Mesodermal cell (in vitro differentiated cells): Measurements from ENCODE around the gene DCST1.

Experiments used
- H3K27ac ChIP-seq: 2 replicates; pipeline ENCODE4 v1.7.0; 2013; ENCODE audit warnings: mild to moderate bottlenecking, low read depth, low read length, moderate library complexity; ENCODE audit not compliant: severe bottlenecking
- H3K36me3 ChIP-seq: 2 replicates; pipeline ENCODE4 v1.7.1; 2013; ENCODE audit warnings: mild to moderate bottlenecking, low read length, moderate library complexity; ENCODE audit not compliant: control insufficient read depth, insufficient read depth
- H3K4me1 ChIP-seq: one replicate; pipeline ENCODE4 v1.7.1; 2013; ENCODE audit warnings: mild to moderate bottlenecking, low read length; ENCODE audit not compliant: insufficient read depth, control insufficient read depth, poor library complexity, severe bottlenecking
- H3K4me3 ChIP-seq: 2 replicates; pipeline ENCODE4 v1.7.0; 2013; ENCODE audit warnings: low read length, control low read depth, mild to moderate bottlenecking; ENCODE audit not compliant: insufficient read depth, poor library complexity, severe bottlenecking; ENCODE audit errors: extremely low read depth
- H3K9me3 ChIP-seq: 2 replicates; pipeline ENCODE4 v1.7.1; 2013; ENCODE audit warnings: mild to moderate bottlenecking, low read length, moderate library complexity; ENCODE audit not compliant: control insufficient read depth
- WGBS, 2 experiments: methylation state at CpG; one replicate each; pipeline ENCODE4 v1.1.5; 2013; ENCODE audit warnings: missing lambda C conversion rate in 2 of 2; ENCODE audit not compliant: insufficient coverage in 2 of 2; 5-methylcytosine and 5-hydroxymethylcytosine counted together

The DCST1 gene

DNA sequence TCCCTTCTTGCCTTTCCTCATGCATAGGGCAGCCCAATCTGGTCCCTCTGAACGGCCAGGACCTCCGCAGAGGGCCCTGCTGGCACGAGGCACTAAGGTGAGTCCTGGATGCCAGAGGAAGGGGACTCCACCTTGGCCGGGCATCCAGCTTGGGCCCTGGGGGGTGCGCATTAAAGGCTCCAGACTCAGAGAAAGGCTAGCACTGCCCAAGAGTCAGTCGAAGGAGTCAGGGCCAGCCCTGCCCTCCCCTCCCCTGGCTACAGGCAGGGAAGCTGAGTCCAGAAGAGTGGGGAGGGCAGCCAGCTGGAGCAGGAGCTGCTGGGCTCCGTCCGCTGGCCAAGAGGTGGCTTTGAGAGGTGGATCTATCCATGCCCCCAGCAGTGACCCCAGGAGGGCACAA is 27.1 kb downstream of the DCST1 start:
- no peaks in the 10 kb centered on the region for H3K9me3 ChIP-seq
- H3K36me3 ChIP-seq: peaks cover 29% of the 10 kb centered on the region
- peaks cover 10% of the 10 kb centered on the region for H3K4me1 ChIP-seq
- H3K4me3 ChIP-seq: no peak overlapping the region
- 90 to 95% methylated on average over 6 to 7 of the region's 8 CpGs for WGBS, 2 experiments
- no peak overlapping the region for H3K27ac ChIP-seq

DNA sequence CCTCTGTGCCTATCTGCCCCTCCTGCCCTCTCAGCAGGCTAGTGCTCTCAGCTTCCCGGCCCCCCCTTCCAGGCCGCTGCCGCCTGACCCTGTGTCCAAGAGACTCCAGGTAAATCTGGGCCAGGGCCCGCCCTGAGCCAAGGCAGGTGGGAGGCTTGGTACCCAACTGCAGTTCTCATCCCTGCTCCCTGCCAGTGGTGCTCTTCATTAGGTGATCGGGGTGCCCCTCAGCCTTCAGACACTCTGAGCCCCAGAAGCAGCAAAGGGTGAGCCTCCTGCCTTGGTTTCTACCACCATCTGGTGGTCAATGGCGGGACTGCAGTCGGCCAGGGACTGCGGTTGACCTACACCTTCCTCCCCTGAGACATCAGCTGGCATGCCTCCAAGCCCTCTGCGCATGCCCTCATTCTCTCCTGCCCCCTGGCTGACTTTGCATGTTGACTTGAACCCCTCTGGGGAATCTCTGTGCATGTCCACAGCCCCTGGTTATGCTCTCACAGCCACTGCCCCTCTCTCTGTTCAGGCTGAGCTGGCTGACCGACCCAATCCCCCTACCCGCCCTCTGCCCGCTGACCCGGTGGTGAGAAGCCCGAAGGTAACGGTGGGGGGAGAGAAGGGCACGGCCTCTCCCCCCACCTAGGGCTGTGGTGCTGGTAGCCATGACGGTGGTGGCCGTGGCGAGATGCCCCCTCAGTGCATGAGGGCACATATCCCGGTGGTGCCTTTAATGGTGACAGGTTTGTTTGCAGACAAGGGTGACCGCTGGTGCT is 27.9 kb downstream of the DCST1 start:
- H3K9me3 ChIP-seq: no peaks in the 10 kb centered on the region
- 16 to 37% methylated on average over 12 of the region's 21 CpGs for WGBS, 2 experiments
- H3K36me3 ChIP-seq: peaks cover 28% of the 10 kb centered on the region
- H3K4me1 ChIP-seq: peaks cover 14% of the 10 kb centered on the region
- no peak overlapping the region for H3K27ac ChIP-seq
- no peak overlapping the region for H3K4me3 ChIP-seq

DNA sequence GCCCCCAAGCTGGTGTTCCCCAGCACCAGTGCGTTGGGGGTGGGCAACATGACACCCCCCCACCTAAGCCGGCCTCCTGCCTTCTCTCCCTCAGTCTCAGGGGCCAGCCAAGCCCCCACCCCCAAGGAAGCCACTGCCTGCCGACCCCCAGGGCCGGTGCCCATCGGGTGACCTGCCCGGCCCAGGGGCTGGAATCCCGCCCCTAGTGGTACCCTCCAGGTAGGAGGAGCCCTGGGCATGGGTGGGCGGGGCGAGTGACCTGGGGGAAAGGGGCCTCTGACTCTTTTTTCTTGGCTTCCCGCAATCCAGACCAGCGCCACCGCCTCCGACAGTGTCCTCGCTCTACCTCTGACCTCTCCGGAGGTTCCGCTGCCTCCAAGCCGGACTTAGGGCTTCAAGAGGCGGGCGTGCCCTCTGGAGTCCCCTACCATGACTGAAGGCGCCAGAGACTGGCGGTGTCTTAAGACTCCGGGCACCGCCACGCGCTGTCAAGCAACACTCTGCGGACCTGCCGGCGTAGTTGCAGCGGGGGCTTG is 28.6 kb downstream of the DCST1 start:
- H3K9me3 ChIP-seq: no peaks in the 10 kb centered on the region
- WGBS, 2 experiments: 4 to 6% methylated on average over 21 to 24 of the region's 29 CpGs
- H3K4me1 ChIP-seq: peaks cover 14% of the 10 kb centered on the region
- no peak overlapping the region for H3K27ac ChIP-seq
- H3K36me3 ChIP-seq: peaks cover 32% of the 10 kb centered on the region
- H3K4me3 ChIP-seq: no peak overlapping the region

DNA sequence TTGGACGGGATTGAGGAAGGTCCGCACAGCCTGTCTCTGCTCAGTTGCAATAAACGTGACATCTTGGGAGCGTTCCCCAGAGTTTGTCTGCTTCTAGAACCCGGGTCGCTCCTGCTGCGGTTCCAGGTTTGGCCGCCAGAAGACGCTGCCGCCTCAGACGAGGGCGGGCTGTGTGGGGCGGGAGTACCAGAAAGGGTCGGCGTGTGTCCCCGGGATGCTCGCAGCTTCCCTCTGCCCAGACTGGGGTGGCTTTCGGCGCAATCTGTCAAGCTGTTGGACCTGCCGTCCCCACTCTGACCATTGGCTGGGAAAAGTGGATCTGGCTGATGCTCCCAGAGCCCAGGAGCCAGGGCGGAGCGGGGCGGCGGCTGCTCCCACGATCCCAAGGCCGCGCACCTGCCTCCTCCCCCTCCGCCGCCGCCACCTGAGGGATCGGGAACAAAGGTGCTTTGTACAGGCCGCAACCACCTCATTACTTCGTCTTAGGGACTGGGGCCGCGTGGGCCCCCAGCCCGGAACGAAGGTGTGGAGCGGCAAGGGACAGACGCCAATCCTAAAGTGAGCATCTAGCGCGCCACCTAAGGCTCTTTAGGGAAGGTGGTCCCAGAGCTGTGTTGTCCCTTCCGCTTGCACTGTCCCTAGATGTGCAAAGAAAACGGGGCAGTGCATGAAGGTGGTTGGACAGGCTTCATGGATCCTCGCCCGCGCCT is 29.2 kb downstream of the DCST1 start:
- H3K27ac ChIP-seq: no peak overlapping the region
- 3% methylated on average over 42 to 45 of the region's 46 CpGs for WGBS, 2 experiments
- H3K4me1 ChIP-seq: peaks cover 14% of the 10 kb centered on the region
- peak overlapping the region; percentile 95 for H3K4me3 ChIP-seq
- no peaks in the 10 kb centered on the region for H3K9me3 ChIP-seq
- peaks cover 31% of the 10 kb centered on the region for H3K36me3 ChIP-seq

DNA sequence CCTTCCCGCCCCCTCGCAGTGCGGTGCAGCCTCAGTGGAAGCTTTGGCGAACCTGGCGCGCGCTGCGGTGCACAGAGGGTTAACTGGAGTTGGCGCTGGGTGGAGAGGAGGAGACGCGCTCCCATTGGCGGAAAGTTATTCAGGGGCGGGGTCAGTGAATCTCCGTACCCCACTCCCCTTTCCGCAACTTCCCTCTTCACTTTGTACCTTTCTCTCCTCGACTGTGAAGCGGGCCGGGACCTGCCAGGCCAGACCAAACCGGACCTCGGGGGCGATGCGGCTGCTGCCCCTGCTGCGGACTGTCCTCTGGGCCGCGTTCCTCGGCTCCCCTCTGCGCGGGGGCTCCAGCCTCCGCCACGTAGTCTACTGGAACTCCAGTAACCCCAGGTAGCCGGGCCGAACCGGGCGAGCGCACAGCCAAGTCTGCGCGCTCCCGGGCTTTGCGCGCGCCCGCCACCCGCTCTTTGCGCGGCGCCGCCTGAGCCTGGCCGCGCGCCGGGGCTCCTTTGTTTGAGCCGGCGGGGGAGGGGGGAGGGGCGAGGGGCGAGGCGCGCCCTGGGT is 30.0 kb downstream of the DCST1 start, which contains the start of gene EFNA4:
TSS of gene EFNA4 (plus strand) at position 191 of the 561 bp plus-strand sequence. CDS start at position 275, 84 bp downstream.
- Histone ChIP-seq H3K4me3 (peak within 1 kb of the TSS; percentile 95), H3K27ac (peak within 1 kb of the TSS; percentile 95)
- WGBS, 2 experiments: 0% methylated on average over 16 to 20 of the region's 57 CpGs

DNA sequence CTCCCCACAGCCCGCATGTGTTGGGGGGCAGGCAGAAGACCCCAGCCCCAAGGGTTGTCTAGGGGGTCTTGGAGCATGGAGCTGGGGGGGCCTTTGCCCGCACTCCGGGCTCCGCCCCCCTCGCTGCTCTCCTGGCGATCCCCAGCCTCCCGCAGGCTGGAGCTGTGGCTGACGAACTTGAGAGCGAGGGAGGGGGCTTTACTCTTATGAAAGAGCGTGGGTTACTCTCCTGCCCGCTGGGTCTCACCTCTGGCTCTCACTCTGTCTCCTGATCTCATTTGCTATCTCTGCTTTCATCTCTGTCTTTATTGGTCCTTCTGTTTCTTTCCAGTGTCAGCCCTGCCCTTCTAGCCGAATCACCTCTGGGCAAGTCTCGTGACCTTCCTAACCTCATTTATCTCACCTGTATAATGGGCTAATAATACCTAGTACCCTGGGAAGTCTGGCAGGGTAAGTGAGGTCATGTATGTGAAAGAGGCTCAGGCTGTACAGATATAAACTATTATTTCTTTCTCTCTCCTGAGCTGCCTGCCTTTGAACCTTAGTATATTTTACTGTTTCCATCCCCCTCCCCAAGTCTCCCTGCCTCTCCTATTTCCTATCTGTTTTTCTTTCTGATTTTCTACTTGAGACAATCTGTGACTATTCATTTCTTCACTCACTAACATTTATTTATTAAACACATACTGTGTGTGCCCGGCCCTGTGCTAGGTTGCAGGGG is 30.6 kb downstream of the DCST1 start:
- peak overlapping the region; percentile 95 for H3K4me3 ChIP-seq
- peaks cover 32% of the 10 kb centered on the region for H3K36me3 ChIP-seq
- H3K4me1 ChIP-seq: peaks cover 25% of the 10 kb centered on the region
- H3K27ac ChIP-seq: peak overlapping the region; percentile 95
- 0 to 1% methylated on average over 8 to 11 of the region's 14 CpGs for WGBS, 2 experiments
- no peaks in the 10 kb centered on the region for H3K9me3 ChIP-seq

More for the DNA sequence above, 30.0 kb downstream of the DCST1 start, which contains the start of gene EFNA4:
- Histone ChIP-seq H3K4me1 (peaks cover 18% of the 10 kb centered on the region), H3K9me3 (no peaks in the 10 kb centered on the region), H3K36me3 (peaks cover 31% of the 10 kb centered on the region)

DNA sequence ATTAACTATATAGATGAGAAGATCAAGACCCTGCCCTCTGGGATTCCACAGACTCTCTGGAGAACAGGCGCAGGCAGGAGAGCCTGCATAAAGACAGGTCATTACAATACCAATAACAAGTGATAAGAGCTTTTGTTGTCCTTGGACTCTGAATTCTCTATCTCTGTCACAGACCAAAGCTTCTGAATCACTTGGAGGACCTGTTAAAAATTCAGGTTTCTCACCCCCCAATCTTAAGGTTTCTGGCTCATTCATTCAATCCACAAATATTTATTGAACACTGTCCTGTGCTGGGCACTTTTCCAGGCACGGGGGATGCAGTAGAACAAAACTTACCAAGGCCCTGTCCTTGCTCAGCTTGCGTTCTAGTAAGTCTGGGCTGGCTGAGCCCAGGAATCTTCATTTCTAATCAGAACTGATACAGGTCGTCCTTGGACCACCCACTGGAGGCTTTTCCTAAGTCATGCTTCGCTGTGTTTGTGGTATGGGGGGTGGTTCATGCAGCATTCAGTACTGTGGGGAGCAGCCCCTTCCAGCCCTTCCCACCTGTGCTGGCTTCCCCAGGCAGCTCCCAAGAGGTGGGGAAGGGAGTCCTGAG is 31.3 kb downstream of the DCST1 start:
- Histone ChIP-seq H3K9me3 (no peaks in the 10 kb centered on the region), H3K27ac (no peak overlapping the region), H3K4me1 (peaks cover 30% of the 10 kb centered on the region), H3K4me3 (peak overlapping the region; percentile 95), H3K36me3 (peaks cover 34% of the 10 kb centered on the region)
- 74 to 82% methylated on average over 2 to 4 of the region's 5 CpGs for WGBS, 2 experiments

DNA sequence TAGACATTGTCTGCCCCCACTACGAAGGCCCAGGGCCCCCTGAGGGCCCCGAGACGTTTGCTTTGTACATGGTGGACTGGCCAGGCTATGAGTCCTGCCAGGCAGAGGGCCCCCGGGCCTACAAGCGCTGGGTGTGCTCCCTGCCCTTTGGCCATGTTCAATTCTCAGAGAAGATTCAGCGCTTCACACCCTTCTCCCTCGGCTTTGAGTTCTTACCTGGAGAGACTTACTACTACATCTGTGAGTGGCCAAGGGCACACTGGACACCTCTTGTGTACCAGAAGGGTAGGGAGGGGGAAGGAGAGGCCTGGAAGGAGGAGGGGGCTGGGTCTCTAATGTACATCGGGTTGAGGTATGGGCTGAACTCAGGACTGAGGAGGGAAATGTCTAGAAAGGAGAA is 33.2 kb downstream of the DCST1 start:
- Histone ChIP-seq H3K27ac (no peak overlapping the region), H3K4me3 (no peak overlapping the region), H3K36me3 (peaks cover 34% of the 10 kb centered on the region), H3K9me3 (no peaks in the 10 kb centered on the region), H3K4me1 (peaks cover 47% of the 10 kb centered on the region)
- 89 to 98% methylated on average over 7 to 8 of the region's 8 CpGs for WGBS, 2 experiments

DNA sequence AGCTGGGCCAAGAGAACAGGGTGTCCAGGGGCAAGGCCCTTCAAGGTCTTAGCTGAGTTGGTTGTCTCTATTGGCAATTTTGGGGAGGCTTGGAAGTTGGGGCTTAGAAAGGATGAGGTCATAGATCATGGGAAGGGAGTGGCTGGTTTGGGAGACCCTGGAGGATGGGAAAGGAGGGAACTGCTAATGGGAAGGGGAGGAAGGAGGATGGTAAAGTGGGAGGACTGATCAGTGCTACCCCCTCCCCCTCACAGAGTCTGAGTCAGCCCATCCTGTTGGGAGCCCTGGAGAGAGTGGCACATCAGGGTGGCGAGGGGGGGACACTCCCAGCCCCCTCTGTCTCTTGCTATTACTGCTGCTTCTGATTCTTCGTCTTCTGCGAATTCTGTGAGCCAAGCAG is 35.0 kb downstream of the DCST1 start:
- WGBS, 2 experiments: 80% methylated on average over 1 of the region's 3 CpGs; no CpG with 5 or more reads in 1 of the 2 experiments
- no peaks in the 10 kb centered on the region for H3K9me3 ChIP-seq
- H3K4me1 ChIP-seq: peaks cover 44% of the 10 kb centered on the region
- no peak overlapping the region for H3K4me3 ChIP-seq
- H3K27ac ChIP-seq: no peak overlapping the region
- H3K36me3 ChIP-seq: peaks cover 34% of the 10 kb centered on the region
